Stimulated activated memory B cell treated with anti-CD40 and anti-IgM and Interleukin-4, amounts not matched to agents 10 μg/mL and 1 μg/mL and 100 μg/mL, for 72 hours (primary cell): ENCODE results near the gene KHDC4.
A peak's percentile ranks its signal among the peaks of the same experiment; 100 is the strongest.

Source experiments
- ATAC-seq: fragments of 150-1000 bp; cut with Tn5 transposase; 2 replicates; pipeline ENCODE4 v1.10.0; 2021
- H3K27ac Mint-ChIP-seq: one replicate; pipeline ENCODE4 v1.8.0; 2022; ENCODE audit warnings: mild to moderate bottlenecking, mixed read lengths
- H3K27me3 Mint-ChIP-seq: one replicate; pipeline ENCODE4 v1.8.0; 2022; ENCODE audit warnings: mixed read lengths
- H3K36me3 Mint-ChIP-seq: one replicate; pipeline ENCODE4 v1.8.0; 2022; ENCODE audit warnings: mixed read lengths
- H3K4me1 Mint-ChIP-seq: one replicate; pipeline ENCODE4 v1.8.0; 2022; ENCODE audit warnings: mixed read lengths
- H3K4me3 Mint-ChIP-seq: one replicate; pipeline ENCODE4 v1.8.0; 2022; ENCODE audit warnings: mild to moderate bottlenecking, moderate library complexity, mixed read lengths
- H3K9me3 Mint-ChIP-seq: one replicate; pipeline ENCODE4 v1.8.0; 2022; ENCODE audit warnings: mixed read lengths

The KHDC4 gene

DNA sequence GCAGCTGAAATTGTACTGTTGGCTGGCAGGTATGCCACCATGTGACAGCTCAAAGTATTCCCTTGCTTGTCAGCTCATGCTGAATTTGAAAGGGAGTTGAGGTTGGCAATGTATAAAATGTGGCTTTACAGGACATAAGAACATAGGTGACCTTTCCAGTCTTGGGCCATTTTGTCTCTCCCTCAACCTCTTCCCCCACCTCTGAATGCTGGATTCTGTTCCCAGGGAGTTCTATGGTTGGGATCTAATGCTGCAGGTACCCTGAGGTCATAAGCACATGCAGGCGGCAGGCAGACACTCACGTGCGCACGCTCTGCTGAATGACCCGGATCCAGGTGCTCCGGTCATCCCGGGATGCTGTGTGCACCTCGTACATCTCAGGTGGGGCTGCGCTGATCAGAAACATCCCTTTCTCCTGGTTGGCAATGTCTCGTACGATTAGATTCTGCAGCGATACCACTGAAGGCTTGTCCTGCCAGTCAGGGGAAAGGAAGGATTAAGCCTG lies 23.2 kb upstream of the KHDC4 start:
- H3K36me3 Mint-ChIP-seq, result peaks cover 65% of the 10 kb centered on the region
- H3K9me3 Mint-ChIP-seq, result no peaks in the 10 kb centered on the region
- H3K27me3 Mint-ChIP-seq, result no peaks in the 10 kb centered on the region
- H3K4me3 Mint-ChIP-seq, result no peak overlapping the region
- H3K4me1 Mint-ChIP-seq, result peaks cover 55% of the 10 kb centered on the region
- peak overlapping the region; percentile 22 for H3K27ac Mint-ChIP-seq
- no peak for ATAC-seq

DNA sequence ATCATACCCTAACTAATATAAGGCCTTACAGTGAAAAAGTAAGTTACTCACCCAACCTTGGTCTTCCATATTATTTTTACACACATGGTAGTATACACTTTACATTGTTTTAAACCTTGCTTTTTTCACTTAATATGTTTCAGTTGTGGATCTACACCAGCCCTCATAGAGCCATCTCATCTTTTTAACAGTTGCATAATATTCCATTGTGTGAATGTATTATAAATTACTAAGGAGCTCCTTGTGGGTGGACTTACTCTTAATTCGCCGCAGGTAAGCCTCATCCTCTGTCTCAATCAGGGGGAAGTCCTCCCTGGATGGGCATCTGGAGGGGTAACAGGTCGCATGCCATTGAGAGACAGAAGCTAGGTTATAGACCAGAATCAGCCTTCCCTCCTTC lies 20.4 kb upstream of the KHDC4 start:
- peaks cover 50% of the 10 kb centered on the region for H3K4me1 Mint-ChIP-seq
- H3K27me3 Mint-ChIP-seq, result no peaks in the 10 kb centered on the region
- peaks cover 66% of the 10 kb centered on the region for H3K36me3 Mint-ChIP-seq
- no peak for ATAC-seq
- H3K27ac Mint-ChIP-seq, result peak overlapping the region; percentile 67
- H3K9me3 Mint-ChIP-seq, result no peaks in the 10 kb centered on the region
- no peak overlapping the region for H3K4me3 Mint-ChIP-seq

DNA sequence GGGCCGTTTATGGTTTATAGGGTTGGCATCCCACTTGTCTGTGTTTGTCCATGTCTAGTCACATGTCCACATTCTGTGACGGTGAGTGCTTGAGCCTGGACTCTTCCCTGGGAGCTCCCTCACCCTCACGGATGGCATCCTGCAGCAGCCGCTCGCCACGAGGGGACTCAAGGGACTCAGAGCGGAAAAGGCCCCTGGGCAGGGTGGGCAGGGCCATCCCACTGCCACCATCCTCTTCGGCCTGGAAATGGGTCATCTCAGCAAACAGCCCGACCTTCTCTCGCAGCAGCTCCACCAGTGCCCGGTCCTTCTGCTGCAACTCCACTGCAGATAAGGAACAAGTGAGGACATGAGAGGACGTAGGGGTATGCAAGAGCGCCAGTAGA lies 18.3 kb upstream of the KHDC4 start:
- Mint-ChIP-seq H3K9me3 (no peaks in the 10 kb centered on the region), H3K4me3 (peak overlapping the region; percentile 32), H3K36me3 (peaks cover 71% of the 10 kb centered on the region), H3K27ac (peak overlapping the region; percentile 92), H3K27me3 (no peaks in the 10 kb centered on the region), H3K4me1 (peaks cover 48% of the 10 kb centered on the region)
- no peak for ATAC-seq

DNA sequence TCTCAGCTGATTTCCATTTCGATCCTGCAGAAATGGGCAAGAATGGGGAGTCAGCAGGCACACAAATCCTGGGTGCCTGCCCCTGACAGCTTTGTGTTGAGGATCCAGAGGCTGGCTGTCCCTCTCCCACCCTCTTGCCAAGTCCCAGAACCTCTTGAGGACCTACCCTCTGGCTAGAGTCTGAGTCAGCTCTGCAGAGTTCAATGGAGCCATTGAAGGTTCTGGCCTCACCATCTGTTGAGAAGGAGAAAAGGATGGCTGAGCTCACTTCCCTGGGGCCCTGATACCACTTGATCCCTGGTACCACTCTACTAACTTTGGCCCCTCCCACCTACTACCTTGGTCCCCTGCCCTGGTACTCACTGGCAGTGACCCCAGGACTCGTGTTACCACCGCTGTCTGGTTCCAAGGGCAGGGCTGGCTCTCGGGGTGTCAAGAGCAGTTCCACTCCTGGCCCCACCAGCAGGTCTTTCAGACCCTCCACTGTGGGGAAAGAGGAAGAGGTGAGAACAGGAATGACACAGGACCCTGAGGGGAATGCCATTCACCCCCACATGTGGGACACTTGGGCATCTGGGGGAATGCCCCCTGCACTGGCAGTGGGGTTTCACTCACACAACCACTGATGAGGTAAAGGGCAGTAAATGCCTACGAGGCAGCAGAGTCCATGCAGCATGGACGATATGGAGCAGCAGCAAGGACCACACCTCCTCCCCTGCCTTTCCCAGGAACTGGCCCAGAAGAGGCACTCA lies 17.7 kb upstream of the KHDC4 start:
- Mint-ChIP-seq H3K36me3 (peaks cover 71% of the 10 kb centered on the region), H3K4me1 (peaks cover 52% of the 10 kb centered on the region), H3K9me3 (no peaks in the 10 kb centered on the region), H3K27ac (peak overlapping the region; percentile 92), H3K27me3 (no peaks in the 10 kb centered on the region), H3K4me3 (peak overlapping the region; percentile 32)
- ATAC-seq, result peak; percentile 78

DNA sequence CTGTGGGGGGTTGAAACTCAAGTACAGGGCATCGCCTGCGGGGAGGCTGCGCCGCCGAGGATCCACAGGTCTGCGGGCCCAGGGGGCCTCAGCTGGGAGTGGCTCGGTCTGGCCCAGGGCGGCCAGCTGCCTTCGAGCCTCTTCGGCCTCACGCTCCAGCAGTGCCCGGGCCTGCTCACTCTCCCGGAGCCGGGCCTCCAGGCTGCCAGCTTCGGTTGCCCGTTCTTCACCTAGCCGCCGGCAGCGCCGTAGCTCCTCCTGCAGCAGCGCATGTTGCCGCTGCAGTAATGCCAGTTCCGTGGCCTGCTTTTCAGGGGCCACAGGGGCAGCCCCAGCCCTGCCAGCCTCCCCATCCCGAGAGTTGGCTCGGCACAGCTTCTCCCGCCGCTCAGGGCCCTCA lies 16.6 kb upstream of the KHDC4 start:
- Mint-ChIP-seq H3K36me3 (peaks cover 77% of the 10 kb centered on the region), H3K9me3 (no peaks in the 10 kb centered on the region), H3K27me3 (no peaks in the 10 kb centered on the region), H3K27ac (peak overlapping the region; percentile 92), H3K4me1 (peaks cover 63% of the 10 kb centered on the region), H3K4me3 (no peak overlapping the region)
- no peak for ATAC-seq

DNA sequence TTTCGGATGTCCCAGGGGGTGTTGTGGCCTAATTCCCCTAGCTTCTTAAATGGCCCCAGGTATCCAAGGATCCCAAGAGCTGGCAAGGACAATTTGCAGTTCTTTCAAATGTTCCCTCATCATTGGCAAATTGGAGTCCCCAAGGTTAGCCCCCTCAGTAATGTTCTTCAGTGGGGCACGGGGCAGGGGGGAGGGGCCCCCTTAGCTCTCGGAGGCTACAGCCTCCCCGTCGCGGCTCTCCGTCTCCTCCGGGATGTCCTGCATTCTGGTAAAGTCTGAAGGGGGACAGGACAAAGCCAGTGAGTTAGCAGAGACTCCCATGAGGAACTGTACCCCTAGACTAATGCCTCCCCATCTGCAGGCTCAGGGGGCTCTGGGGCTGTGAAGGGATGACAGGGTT lies 13.5 kb upstream of the KHDC4 start:
- peaks cover 55% of the 10 kb centered on the region for H3K36me3 Mint-ChIP-seq
- peak overlapping the region; percentile 88 for H3K27ac Mint-ChIP-seq
- peak overlapping the region; percentile 5 for H3K4me3 Mint-ChIP-seq
- peaks cover 86% of the 10 kb centered on the region for H3K4me1 Mint-ChIP-seq
- no peak for ATAC-seq
- no peaks in the 10 kb centered on the region for H3K27me3 Mint-ChIP-seq
- no peaks in the 10 kb centered on the region for H3K9me3 Mint-ChIP-seq

DNA sequence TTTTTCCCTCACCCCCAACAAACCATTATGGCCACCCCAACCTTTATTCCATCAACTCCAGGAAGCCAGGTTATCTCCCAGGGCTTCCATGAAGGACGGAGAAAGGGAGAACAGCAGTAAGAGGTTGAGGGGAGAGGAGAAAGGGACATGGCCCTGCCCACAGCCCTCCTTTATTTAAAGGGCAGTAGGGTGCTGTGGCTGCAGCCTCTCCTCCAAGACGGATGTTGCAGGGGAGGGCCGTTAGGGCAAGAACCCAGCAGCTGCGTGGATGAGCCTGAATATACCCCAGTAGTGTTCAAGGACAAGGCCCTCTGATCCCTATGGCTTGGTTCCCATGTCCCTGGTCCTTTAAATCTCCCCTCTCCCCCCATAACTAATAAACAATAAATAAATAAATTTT lies 13.1 kb upstream of the KHDC4 start:
- no peaks in the 10 kb centered on the region for H3K9me3 Mint-ChIP-seq
- peaks cover 86% of the 10 kb centered on the region for H3K4me1 Mint-ChIP-seq
- H3K36me3 Mint-ChIP-seq, result peaks cover 51% of the 10 kb centered on the region
- H3K27ac Mint-ChIP-seq, result peak overlapping the region; percentile 88
- no peaks in the 10 kb centered on the region for H3K27me3 Mint-ChIP-seq
- peak overlapping the region; percentile 43 for H3K4me3 Mint-ChIP-seq
- no peak for ATAC-seq

DNA sequence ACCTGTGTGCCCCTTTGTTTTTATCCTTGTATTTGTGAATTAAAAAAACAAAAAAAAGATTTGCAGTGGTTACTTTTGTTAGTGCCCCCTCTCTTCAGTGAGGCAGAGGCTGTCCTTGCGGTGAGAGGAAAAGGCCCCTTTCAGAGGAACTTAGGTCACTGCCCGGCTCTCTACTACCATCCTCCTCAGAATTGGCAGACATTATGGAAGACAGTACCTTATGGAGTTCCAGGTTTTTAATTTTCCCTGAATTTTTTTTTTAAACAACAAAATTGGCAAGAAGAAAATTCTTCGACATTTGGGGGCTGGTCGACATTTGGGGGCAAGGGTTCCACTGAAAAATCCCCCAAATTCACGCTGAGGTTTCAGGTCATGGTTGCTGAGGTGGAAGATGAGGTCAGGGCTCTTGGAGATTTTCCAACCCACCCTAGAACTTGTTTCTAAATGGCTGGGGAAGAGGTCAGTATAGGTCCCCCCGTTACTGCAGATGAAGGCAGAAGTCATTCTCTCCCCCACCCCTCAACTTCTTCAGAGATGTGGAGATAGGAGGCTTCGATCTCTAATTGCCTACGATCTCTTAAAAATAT lies 12.5 kb upstream of the KHDC4 start:
- H3K36me3 Mint-ChIP-seq, result peaks cover 45% of the 10 kb centered on the region
- H3K27ac Mint-ChIP-seq, result peak overlapping the region; percentile 88
- ATAC-seq, result peak; percentile 53
- H3K4me3 Mint-ChIP-seq, result peak overlapping the region; percentile 43
- H3K27me3 Mint-ChIP-seq, result no peaks in the 10 kb centered on the region
- peaks cover 86% of the 10 kb centered on the region for H3K4me1 Mint-ChIP-seq
- H3K9me3 Mint-ChIP-seq, result no peaks in the 10 kb centered on the region

DNA sequence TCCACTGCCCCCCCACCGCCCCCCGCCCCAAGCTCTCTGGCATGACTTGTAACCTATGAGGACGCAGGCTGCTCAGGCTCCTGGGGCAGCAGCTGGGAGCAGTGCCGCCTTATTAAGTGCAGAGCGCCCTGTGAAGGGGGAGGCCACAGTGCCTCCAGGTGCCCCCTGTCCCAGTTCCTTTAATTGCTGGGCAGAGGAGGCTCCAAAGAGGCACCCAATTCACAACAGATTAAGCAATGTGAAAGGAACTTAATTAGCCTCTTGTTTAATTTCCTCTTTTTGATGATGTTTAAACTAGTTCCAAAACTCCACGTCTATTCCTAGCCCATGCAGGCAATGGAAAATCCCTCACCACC lies 10.2 kb upstream of the KHDC4 start:
- no peak for ATAC-seq
- Mint-ChIP-seq H3K4me1 (peaks cover 91% of the 10 kb centered on the region), H3K27me3 (no peaks in the 10 kb centered on the region), H3K4me3 (peak overlapping the region; percentile 7), H3K36me3 (peaks cover 25% of the 10 kb centered on the region), H3K27ac (peak overlapping the region; percentile 88), H3K9me3 (no peaks in the 10 kb centered on the region)

DNA sequence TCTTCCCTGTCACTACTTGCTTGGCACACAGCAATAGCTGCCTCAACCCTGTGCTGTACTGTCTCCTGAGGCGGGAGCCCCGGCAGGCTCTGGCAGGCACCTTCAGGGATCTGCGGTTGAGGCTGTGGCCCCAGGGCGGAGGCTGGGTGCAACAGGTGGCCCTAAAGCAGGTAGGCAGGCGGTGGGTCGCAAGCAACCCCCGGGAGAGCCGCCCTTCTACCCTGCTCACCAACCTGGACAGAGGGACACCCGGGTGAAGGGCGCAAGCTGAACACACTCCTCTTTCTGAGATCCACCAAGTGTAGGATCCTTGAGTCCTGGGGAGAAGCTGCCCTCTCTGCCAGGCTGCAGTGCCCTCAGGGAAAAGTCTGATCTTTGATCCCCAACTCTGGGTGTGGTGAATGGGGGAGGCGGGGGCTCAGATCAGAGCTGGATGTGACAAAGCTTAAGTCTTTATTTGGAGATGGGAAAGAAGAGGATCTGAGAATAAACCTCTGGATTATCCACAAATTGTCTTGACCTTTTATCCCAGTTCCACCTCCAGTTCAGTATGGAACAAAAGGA lies 8.4 kb upstream of the KHDC4 start:
- H3K36me3 Mint-ChIP-seq, result peaks cover 14% of the 10 kb centered on the region
- no peaks in the 10 kb centered on the region for H3K9me3 Mint-ChIP-seq
- no peaks in the 10 kb centered on the region for H3K27me3 Mint-ChIP-seq
- ATAC-seq, result no peak
- peak overlapping the region; percentile 88 for H3K27ac Mint-ChIP-seq
- peak overlapping the region; percentile 47 for H3K4me3 Mint-ChIP-seq
- H3K4me1 Mint-ChIP-seq, result peaks cover 85% of the 10 kb centered on the region

DNA sequence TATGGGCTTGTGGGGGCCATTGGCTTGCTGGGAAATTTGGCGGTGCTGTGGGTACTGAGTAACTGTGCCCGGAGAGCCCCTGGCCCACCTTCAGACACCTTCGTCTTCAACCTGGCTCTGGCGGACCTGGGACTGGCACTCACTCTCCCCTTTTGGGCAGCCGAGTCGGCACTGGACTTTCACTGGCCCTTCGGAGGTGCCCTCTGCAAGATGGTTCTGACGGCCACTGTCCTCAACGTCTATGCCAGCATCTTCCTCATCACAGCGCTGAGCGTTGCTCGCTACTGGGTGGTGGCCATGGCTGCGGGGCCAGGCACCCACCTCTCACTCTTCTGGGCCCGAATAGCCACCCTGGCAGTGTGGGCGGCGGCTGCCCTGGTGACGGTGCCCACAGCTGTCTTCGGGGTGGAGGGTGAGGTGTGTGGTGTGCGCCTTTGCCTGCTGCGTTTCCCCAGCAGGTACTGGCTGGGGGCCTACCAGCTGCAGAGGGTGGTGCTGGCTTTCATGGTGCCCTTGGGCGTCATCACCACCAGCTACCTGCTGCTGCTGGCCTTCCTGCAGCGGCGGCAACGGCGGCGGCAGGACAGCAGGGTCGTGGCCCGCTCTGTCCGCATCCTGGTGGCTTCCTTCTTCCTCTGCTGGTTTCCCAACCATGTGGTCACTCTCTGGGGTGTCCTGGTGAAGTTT lies 7.8 kb upstream of the KHDC4 start:
- Mint-ChIP-seq H3K36me3 (peaks cover 7% of the 10 kb centered on the region), H3K9me3 (no peaks in the 10 kb centered on the region), H3K27ac (peak overlapping the region; percentile 88), H3K27me3 (no peaks in the 10 kb centered on the region), H3K4me1 (peaks cover 79% of the 10 kb centered on the region), H3K4me3 (peak overlapping the region; percentile 47)
- ATAC-seq, result no peak

DNA sequence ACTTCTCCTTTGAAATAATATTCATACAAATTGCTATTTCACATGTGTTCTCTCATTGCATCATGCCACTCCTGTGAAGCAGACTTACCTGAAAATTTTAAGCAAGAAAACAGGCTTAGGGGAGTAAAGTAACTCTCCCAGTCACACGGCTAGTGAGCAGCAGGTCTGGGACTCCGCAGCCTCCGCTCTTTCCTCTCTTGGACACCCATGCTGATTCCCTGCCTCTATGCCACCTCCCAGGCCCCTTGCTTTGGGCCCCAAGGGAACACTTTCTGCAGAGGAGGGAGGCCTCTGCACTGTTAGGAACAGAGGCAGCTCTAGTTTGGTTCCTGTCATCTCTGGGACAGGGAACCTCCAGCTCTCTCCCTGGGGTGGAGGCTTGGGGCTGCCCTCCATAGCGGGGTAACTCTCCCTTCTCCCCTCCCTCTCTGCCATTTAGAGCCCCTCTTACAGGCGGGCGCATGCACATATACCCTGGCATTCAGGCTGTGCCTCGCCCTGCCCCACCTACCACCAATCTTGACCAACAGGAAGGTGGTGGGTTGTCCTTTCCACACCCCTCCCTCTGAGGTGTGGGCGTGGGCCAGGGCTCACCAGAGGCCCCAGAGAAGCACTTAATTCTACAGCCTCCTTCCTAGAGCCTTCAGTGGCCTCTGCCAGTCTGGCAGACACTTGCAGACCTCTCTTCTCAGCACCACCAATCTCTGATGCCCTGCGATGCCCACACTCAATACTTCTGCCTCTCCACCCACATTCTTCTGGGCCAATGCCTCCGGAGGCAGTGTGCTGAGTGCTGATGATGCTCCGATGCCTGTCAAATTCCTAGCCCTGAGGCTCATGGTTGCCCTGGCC lies 7.0 kb upstream of the KHDC4 start, which contains the start of gene RXFP4:
TSS of gene RXFP4 (plus strand) at position 646 of the 852 bp plus-strand sequence. CDS start at position 718, 72 bp downstream.
- ATAC-seq, result peak; percentile 18
- H3K27me3 Mint-ChIP-seq, result no peaks in the 10 kb centered on the region
- H3K9me3 Mint-ChIP-seq, result no peaks in the 10 kb centered on the region
- no peaks in the 10 kb centered on the region for H3K36me3 Mint-ChIP-seq
- peak within 1 kb of the TSS; percentile 88 for H3K27ac Mint-ChIP-seq
- H3K4me3 Mint-ChIP-seq, result peak within 1 kb of the TSS; percentile 47
- peaks cover 71% of the 10 kb centered on the region for H3K4me1 Mint-ChIP-seq

DNA sequence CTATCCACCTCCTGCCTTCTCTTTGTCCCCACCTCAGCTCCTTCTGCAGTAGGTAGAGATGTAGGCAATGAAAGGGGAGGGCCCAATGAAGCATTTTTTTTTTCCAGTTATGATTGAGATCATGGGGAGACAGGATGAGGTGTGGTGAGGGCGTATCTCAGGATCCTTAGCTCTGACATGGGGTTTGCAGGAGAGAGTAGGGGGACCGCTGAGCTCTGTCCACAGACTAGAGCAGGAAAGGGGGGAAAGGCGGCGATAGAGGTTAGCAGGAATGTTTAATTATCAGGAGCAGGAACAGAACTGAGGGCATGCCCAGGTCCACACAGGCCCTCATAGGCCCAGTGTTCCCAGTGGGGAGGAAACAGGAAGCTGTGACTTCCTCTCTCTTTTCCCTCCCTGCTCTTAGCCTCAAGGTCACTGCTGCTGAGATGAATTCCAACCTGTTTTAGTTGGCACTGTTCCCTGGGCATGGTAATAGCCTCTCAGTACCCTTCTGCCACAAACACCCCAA lies 6.3 kb upstream of the KHDC4 start:
- Mint-ChIP-seq H3K4me1 (peaks cover 64% of the 10 kb centered on the region), H3K36me3 (no peaks in the 10 kb centered on the region), H3K4me3 (peak overlapping the region; percentile 1), H3K27ac (peak overlapping the region; percentile 88), H3K9me3 (no peaks in the 10 kb centered on the region), H3K27me3 (no peaks in the 10 kb centered on the region)
- ATAC-seq, result no peak

DNA sequence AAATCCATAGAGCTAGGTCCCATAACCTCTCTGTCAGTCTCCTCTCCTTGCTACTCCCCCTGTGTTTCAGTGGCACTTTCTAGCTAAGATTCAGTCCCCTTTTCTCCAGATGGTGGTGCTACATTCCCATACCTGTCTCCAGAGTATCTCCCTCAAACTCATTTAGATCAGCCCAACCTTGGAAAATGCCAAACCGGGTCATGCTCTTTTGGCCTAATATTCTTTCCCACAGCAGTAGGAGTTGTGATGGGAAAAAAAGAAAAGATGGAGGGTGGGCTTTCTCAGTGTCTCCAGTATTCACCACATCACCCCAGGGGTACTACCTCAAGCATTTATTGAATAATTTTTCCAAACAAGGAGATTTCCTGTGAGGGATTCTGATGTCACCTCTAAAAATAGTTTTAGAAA lies 4.0 kb upstream of the KHDC4 start:
- no peak for ATAC-seq
- H3K36me3 Mint-ChIP-seq, result no peaks in the 10 kb centered on the region
- H3K4me1 Mint-ChIP-seq, result peaks cover 42% of the 10 kb centered on the region

More for the DNA sequence above, 4.0 kb upstream of the KHDC4 start:
- Mint-ChIP-seq H3K9me3 (no peaks in the 10 kb centered on the region), H3K27ac (no peak overlapping the region), H3K4me3 (no peak overlapping the region), H3K27me3 (no peaks in the 10 kb centered on the region)
